Stimulated activated CD8-positive, alpha-beta memory T cell treated with anti-CD3 and anti-CD28 coated beads, Interleukin-7, amount 100 ng/mL, for 4 hours (primary cell): ENCODE results near the gene PLEKHH2.
"Not testable (repeated sequence)": the region's sequence is repeated elsewhere in the genome, so short reads cannot be mapped to it uniquely, and the experiment has no call there.

Source experiments
- DNase-seq, 2 donors: peaks; one replicate each; pipeline ENCODE4 v3.0.0-alpha.2; 2020; ENCODE audit warnings: low read depth in 2 of 2

PLEKHH2 gene

DNA sequence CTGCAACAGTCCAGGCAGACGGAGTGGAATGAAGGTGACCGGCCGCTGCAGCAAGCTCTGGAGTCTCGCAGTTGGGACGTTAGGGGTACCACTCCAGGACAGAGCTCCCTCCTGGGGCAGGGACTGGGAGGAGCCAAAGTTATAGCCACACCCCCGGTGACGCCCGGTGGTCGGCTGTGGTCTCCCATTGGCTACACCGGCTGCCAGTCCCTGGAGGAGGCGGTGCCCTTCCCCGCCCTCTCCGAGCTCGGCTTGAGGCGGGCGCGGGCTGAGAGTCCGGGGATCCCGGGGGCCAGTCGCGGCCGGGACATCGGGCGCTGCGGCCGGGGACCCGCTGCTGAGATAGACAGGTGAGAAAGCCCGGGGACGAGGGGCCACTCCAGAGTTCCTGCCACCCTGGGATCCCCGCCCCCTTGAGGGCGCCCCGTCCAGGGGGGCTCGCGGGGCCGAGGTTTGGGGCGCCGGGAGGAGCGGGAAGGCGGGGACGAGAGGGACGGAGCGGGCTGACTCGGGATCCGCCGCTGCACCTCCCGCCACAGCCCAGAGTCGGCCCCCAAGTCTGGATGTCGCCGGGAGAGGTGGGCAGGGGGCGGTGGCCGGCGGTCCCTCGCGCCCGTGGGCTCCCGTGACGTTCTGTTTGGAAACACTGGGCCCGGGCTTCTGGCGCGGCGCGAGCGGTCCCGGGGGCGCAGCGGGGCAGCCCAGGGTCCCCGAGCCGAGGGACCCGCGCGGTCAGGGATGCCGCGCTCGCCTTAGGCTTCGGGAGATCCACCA lies at the start of gene PLEKHH2:
Gene PLEKHH2 (plus strand): TSS at position 231 of the 774 bp plus-strand sequence. CDS start 7,414 bp downstream, outside the sequence.
- DNase-seq = peak; percentile 73

DNA sequence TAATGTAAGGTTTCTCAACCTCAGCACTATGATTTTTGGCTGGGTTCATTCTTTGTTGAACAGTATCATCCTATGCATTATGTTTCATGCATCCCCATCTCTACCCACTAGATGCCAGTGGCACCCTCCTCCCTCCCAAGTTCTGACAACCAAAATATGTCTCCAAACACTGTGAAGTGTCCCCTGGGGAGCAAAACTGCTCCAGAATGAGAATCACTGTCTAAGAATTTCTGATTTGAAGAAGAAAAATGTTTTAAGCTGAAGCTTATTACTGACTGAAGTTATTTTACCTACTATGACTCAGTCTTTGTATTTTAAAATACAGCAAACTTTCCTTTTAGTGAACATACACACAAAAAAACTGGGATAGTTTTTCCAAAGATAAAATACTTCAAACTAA lies 44.6 kb upstream of the PLEKHH2 start:
- DNase-seq = no peak

DNA sequence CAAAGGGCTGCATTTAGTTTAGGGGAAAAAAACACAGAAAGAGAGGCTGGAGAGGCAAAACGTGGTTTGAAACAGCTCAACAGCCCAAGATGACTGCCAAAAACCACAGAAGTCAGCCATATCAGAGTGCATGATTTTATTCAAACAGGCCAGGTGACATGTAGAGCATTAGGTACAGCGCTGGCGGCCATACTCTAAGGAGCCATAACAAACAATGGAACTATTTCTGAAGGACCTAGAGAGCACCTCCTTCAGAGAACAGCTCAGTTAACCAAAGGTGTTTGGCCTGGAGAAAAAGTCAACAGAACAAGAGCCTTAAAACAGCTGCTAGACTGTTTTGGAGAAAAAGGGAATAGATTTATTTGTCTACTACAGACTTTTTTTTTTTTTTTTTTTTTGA lies 43.8 kb upstream of the PLEKHH2 start:
- DNase-seq = no peak

DNA sequence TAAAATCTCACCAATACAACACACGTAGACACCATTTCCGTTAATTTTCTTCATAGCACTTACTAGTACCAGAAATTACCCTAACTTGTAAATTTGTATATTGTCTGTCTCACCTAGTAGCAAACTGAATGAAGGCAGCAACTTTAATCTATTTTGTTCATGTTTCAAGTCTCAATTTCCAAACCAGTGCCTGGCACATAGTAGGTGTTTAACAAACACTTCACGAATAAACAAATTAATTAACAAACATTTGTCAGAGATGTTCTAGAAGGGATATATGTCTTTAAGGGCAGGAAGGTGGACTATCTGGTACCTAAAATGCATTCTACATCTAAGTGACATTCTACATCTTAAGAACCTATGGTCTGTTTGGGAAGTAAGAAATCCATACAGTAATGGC lies 42.2 kb upstream of the PLEKHH2 start:
- no peak for DNase-seq

DNA sequence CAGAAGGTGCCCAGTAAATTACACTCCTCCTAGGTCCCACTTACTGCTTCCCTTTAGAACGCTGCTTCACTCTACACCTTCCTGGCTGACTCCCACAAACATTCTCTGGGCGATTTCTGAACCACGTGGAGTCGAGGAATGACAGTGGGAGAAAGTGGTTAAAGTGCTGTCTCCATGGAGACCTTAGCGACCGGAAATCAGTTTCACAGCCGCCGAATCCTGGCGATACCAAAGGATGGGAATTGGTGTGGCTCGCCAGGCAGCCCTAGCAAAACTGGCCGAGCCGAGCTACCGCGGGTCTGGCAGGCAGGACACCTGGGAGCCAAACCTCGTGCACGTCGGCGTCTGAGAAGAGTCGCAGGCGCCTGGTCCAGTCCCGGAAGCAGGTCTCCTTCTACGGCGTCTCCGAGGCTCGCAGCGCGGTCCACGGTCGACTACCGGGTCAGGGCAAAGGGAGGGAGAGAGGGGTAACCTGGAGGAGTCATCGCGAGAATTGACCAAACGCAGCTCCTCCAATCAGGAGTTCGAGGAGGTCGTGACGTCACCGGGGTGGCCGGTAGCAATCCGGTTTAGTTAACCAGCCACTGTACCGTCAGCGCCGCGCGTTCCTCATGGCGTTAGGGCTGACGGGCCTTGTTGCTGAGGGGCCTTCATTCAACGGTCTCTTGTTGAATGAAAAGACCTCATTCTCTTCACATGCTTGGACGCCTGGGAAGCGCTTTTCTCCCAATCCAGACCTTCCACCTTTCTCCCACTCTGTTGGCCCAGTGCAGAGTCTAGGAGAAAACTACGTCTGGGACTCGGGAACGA lies 41.3 kb upstream of the PLEKHH2 start, which contains the start of gene THADA:
Gene THADA (minus strand): TSS at position 436 of the 810 bp plus-strand sequence. CDS start 3,646 bp downstream, outside the sequence.
- peak; percentile 96 to 97 for DNase-seq

DNA sequence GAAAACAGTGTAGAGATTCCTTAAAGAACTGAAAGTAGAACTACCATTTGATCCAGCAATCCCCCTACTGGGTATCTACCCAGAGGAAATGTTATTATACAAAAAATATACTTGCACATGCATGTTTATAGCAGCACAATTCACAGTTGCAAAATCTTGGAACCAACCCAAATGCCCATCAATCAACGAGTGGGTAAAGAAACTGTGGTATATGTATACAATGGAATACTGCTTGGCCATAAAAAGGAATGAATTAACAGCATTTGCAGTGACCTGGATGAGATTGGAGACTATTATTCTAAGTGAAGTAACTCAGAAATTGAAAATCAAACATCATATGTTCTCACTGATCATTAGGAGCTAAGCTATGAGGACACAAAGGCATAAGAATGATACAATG lies 36.5 kb upstream of the PLEKHH2 start:
- DNase-seq = not testable (repeated sequence)

DNA sequence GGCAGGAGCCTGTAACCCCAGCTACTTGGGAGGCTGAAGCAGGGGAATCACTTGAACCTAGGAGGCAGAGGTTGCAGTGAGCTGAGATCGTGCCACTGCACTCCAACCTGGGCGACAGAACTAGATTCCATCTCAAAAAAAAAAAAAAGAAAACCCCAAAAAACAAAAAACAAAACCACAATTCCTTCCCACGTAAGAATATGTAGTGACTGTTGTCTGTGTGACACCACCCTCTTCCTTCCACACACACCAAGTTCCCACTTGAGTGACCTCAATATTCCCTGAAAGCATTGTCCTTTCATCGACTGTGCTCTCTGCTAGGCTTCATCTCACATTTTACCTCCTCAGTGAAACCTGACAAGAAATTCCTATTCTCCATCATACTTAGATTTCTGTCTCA lies 32.4 kb upstream of the PLEKHH2 start:
- no peak for DNase-seq

DNA sequence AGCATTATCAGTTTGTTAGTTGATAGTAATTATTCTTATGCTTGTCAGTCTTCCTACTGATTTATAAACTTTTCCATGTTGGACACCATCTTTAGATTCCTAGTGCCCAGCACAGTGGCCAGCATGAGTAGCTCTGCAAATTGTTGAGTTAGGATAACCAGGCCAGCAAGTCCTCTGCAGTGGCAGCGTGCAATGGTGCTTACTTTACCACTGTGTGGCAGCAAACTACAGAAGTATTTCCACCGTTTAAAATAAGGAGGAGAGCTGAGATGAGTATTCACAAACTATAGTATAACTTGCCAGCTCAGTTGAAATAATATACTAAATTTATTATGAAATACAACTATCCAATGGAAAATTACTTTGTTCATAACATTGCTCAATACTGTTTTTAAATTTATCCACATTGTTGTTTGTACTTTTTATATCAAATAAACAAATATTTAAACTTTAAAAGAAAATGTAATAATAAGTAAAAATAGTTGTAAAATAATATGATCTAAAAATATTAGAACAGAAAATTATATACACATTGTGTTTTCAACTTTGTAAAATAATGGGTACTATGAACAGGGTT lies 31.9 kb upstream of the PLEKHH2 start:
- no peak for DNase-seq

DNA sequence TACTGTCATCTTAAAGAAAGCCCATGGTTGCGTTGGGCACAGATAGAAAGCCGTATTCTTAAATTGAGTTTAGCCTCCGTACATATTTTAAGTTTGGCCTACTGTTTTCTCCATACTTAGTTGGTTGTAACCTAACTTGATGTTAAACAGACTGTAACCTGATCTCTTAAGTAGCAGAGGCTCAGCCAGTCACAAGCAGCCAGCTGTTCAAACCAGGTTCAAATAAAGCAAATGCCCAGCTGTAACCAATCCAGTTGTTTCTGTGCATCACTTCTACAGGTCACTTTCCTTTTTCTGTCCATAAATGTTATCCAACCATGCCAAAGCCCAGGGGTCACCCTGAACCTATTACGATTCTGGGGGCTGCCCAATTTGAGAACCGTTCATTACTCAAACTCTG lies 31.2 kb upstream of the PLEKHH2 start:
- DNase-seq = no peak

DNA sequence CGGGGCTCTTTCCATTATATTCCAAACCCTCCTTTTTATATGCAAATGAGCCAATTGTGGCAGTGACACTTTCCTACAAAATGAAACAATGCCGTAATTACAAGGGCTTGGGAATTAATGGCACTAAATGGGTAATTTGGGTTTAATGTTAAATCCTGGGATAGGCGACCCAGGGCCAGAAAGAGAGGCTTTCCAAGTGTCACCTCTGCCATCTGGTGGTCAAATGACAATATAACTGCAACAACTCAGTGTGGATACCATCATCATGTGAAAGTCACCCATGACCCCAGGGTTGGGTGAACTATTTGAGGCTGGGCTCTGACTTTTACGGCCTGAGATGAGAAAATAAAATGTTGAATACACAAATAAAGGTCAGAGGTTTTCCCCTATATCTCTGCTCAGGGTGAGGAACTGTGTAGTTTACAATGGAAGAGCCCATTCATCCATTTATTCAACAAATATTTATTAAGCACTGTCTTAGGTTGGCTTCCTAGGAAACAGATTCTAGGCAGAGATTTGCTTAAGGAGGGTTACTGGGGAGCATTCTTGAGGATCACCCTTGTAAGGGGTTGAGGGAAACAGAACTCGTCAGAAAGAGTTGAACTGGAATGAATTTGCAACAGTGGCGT lies 27.7 kb upstream of the PLEKHH2 start:
- DNase-seq = no peak

DNA sequence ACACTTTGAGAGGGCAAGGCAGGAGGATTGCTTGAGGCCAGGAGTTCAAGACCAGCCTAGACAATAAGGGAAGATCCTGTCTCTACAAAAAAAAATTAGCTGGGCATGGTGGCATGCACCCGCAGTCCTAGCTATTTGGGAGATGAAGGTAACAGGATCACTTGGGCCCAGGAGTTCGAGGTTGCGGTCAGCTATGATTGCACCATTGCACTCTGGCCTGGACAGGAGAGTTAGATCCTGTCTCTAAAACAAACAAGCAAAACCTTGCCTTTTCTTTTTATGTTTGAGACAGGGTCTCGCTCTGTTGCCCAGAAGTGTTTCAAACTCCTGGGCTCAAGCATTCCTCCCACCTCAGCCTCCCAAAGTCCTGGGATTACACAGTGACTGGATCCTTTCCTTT lies 26.7 kb upstream of the PLEKHH2 start:
- DNase-seq = no peak

DNA sequence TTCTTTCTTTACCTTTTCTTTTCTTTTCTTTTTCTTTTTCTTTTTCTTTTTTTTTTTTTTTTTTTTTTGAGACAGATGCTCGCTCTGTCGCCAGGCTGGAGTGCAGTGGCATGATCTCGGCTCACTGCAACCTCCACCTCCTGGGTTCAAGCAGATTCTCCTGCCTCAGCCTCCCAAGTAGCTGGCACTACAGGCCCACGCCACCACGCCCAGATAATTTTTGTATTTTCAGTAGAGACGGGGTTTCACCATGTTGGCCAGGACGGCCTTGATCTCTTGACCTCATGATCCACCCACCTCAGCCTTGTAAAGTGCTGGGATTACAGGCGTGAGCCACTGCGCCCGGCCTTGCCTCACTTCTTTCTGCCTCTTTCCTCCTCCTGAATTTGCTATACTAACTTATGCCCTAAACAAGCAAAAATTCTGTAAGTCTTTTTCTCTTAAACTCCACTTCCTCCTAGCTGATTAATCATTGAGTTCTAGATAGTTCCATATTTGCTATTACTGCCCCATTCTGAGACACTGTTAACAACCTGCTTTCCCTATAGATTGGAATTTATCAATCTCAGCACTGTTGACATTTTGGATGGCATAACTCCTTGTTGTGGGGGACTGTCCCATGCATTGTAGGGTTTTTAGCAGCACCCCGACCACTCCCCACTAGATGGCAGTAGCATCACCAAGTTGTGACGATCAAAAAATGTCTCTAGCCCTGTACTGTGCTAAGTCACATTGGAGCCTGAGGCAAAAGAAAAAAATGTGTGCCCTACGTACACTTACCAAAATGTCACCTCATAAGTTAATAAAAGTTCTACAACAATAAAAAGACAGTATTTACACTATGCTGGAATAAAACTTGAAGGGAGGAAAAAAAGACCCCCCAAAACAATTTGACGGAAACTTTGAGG lies 24.8 kb upstream of the PLEKHH2 start:
- peak; percentile 47 to 52 for DNase-seq

DNA sequence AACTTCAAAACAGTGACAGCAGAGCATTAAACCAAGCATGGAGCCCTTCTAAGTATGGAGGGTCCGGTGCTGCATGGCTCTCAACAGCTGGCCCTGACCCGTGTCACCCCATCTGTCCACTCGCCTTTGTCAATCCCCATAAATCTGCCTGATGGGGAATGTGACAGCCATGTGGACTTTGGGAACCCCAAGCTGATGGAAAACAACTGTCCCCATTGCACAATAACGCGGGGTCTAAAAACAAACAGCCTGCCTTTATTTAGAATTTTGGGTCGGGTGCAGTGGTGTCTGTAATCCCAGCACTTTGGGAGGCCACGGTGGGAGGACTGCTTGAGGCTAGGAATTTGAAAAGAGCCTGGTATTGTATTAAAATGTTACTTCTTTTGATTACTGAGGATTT lies 24.1 kb upstream of the PLEKHH2 start:
- DNase-seq = no peak

DNA sequence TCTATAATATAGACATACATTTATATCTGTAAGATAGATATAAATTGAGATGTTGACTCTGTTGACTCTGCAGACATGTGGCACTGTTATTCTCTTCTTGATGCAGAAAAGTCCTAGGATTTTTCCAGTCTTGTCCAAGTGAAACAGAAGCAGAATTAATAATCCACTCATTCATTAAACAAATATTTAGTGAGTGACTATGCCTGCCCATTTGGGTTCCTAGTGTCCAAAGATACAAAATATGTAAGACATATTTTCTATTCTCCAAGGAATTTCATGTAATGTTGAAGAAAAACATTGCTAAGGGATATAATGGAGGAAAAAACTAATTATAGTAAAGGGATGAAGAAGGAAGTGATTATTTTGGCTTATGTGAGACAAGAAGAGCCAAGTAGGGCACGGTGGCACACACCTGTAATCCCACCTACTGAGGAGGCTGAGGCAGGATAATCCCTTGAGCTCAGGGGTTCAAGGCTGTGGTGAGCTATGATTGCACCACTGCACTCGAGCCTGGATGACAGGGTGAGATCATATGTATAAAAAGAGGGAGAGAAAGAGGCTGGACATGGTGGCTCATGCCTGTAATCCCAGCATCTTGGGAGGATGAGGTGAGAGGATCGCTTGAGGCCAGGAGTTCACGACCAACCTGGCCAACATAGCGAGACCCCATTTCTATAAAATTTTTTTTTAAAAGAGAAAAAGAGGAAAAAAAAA lies 19.9 kb upstream of the PLEKHH2 start:
- no peak for DNase-seq

DNA sequence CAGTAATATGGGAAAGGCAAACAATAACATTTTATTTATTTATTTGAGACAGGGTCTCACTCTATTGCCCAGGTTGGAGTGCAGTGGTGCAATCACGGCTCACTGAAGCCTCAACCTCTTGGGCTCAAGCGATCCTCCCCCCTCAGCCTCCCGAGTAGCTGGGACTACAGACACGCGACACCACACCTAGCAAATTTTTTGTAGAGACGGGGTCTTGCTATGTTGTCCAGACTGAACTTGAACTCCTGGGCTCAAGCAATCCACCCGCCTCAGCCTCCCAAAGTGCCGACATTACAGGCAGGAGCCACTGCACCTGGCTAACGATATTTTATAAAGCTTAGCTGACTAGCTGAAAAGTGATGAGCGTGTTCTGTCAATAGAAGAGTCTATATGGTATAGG lies 17.5 kb upstream of the PLEKHH2 start:
- no peak for DNase-seq

DNA sequence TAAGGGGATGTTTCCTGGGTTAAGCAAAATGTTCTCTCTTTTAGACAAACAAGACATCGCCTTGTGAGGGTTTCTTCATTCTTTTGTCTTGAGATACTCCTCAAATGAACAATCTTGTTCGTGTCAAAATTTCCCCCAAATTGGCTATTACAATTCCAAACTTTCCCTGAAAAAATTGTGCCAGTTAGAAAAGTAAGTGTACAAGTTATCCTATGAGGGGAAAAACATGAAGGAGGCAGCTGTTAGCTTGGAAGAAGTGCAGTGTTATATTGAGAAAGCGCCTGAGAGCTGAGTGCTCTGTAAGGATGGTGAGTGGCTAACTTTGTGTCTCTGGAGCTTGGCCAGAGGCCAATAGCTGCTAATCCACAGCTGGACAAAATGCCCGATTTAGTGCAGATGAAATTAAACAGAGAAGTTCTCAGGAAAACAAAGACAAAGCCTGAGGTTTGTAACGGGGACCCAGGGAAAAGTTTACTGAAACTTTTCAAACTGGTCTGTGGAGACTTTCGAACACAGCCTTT lies 14.1 kb upstream of the PLEKHH2 start:
- DNase-seq = no peak

DNA sequence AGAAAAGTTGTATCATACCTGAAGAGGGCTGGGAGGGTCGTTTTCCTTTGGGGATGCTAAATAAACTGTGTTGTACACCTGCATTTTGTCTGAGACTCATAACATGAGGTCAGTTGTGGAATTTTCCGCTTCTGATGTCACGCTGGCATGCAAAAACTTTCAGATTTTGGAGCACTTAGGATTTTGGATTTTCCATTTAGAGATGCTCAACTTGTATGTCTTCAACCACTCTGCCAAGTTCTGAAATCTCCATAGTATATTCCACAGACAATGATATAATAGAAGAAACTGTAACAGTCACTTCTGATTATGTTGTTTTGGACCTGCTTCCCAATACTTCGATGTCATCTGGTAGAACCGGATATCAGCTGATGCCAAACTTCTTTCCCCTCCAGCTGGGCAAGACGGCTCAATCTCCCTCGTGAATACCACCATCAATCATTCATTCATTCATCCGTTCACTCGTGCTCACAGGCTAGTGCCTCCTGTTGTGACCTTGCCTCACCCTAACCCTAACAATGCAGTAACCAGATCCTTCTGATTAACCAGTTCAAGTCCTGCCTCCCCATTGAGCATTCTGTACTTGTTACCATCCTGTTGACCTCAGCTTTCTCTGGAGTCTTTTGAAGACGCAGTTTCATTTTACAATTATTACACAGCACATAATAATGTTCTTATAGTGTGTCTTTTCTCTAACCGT lies 5.3 kb upstream of the PLEKHH2 start:
- DNase-seq = no peak

DNA sequence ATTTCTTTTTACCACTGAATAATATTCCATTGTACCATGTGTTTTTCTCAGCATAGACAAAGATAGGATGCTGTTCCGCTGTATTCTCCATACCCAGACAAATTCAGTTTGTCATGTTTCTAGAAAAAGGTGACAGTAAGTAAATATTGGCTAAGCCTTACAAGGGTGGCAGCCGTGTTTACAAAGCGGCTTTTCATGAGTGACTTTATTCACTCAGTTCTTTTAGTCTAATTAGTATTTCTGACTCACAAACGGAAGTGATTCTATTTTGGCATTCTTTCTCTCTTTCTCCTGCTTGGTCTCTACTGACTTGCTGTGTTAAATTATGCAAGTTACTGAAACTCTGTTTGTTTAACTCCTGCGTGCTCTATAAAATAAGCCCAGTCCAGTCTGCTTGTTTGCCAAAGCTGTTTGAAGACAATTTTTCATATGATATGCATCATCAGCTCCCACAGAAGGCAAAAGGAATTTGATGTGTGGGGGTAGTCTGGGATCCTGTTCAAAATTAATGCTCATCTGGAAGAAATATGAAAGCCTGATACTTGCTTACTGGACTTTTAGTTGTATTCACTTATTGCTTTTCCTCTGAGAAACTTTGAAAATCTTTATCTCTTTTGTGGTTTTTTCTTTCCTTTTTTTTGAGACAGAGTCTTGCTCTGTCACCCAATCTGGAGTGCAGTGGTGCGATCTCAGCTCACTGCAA lies 2.3 kb upstream of the PLEKHH2 start:
- DNase-seq = no peak

DNA sequence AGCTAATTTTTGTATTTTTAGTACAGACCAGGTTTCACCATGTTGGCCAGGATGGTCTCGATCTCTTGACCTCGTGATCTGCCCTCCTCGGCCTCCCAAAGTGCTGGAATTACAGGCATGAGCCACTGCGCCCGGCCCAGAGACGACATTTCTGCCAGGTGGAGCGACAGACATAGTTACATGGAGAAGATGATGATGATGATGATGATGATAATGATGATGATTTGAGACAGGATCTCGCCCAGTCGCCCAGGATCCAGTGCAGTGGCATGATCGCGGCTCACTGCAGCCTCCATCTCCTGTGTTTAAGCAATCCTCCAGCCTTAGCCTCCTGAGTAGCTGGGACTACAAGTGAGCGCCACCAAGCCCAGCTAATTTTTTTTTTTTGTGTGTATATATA lies 907 bp upstream of the PLEKHH2 start:
- DNase-seq = not testable (repeated sequence)
